ENCODE measurements around the gene MYEOV. TPM values are rescaled to one million over a fixed set of nuclear protein-coding genes. Genes with fewer than 3 reads are reported as not detected.

Gene MYEOV
- total RNA-seq, 4 donors from 2014 or later, result 0.55 to 1.1 TPM; not detected in 2

- H3K4me3 ChIP-seq, result no peak overlapping the region
- no peaks in the 10 kb centered on the region for H3K27me3 ChIP-seq
- TF ChIP-seq POLR2AphosphoS5 (IDR thresholded peaks at IDR 0.05) (peak in 1 of 3 donors; percentile 21), POLR2A (IDR thresholded peaks at IDR 0.05) (no peak)
- peak overlapping the region; percentile 74 to 85 (median 78) for H3K27ac ChIP-seq
- 3 to 29% methylated on average over 3 to 6 of the region's 6 CpGs for WGBS, 2 donors (ENCODE audit: low coverage in 1 of 2)
- in situ Hi-C loops (cut with MboI; ENCODE audit: low pct_ligation_motif_present in 1 of 4, low pct_unique_long_range_greater_than_20kb in 1 of 4, low sequenced_read_pairs in 3 of 4) (no loop called here), intact Hi-C loops (cut with DNase I; ENCODE audit: low total_unique reads) (no loop called here)
- no peaks in the 10 kb centered on the region for H3K9me3 ChIP-seq
- no peaks in the 10 kb centered on the region for H3K36me3 ChIP-seq
- peaks cover 0 to 14% (median 8%) of the 10 kb centered on the region in 4 donors for H3K4me1 ChIP-seq
- peak; percentile 70 for DNase-seq
These were observed 43.3 kb downstream of the MYEOV start for GRCh38 chr11:69337211-69337721.

GRCh38 chr11:69339041-69339733 is 45.2 kb downstream of the MYEOV start:
- H3K36me3 ChIP-seq, result no peaks in the 10 kb centered on the region
- H3K4me1 ChIP-seq, result peaks cover 0 to 14% (median 8%) of the 10 kb centered on the region in 4 donors
- no peak overlapping the region for H3K27ac ChIP-seq
- in situ Hi-C loops (cut with MboI; ENCODE audit: low pct_ligation_motif_present in 1 of 4, low pct_unique_long_range_greater_than_20kb in 1 of 4, low sequenced_read_pairs in 3 of 4) (no loop called here), intact Hi-C loops (cut with DNase I; ENCODE audit: low total_unique reads) (no loop called here)
- no peak overlapping the region for H3K4me3 ChIP-seq
- H3K27me3 ChIP-seq, result no peaks in the 10 kb centered on the region
- H3K9me3 ChIP-seq, result no peaks in the 10 kb centered on the region
- DNase-seq, result no peak
- 60 to 88% methylated on average over 2 to 12 of the region's 12 CpGs for WGBS, 2 donors (ENCODE audit: low coverage in 1 of 2)
- TF ChIP-seq, protein P1, sequence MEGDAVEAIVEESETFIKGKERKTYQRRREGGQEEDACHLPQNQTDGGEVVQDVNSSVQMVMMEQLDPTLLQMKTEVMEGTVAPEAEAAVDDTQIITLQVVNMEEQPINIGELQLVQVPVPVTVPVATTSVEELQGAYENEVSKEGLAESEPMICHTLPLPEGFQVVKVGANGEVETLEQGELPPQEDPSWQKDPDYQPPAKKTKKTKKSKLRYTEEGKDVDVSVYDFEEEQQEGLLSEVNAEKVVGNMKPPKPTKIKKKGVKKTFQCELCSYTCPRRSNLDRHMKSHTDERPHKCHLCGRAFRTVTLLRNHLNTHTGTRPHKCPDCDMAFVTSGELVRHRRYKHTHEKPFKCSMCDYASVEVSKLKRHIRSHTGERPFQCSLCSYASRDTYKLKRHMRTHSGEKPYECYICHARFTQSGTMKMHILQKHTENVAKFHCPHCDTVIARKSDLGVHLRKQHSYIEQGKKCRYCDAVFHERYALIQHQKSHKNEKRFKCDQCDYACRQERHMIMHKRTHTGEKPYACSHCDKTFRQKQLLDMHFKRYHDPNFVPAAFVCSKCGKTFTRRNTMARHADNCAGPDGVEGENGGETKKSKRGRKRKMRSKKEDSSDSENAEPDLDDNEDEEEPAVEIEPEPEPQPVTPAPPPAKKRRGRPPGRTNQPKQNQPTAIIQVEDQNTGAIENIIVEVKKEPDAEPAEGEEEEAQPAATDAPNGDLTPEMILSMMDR (IDR thresholded peaks at IDR 0.05), result no peak
- TF ChIP-seq POLR2AphosphoS5 (IDR thresholded peaks at IDR 0.05) (no peak), EP300 (IDR thresholded peaks at IDR 0.05; ENCODE audit: low read depth) (no peak), POLR2A (IDR thresholded peaks at IDR 0.05) (no peak)

GRCh38 chr11:69339983-69340565 is 46.1 kb downstream of the MYEOV start:
- no peak for DNase-seq
- Histone ChIP-seq H3K4me1 (peaks cover 0 to 14% (median 8%) of the 10 kb centered on the region in 4 donors), H3K9me3 (no peaks in the 10 kb centered on the region), H3K27ac (no peak overlapping the region), H3K4me3 (no peak overlapping the region), H3K27me3 (no peaks in the 10 kb centered on the region), H3K36me3 (no peaks in the 10 kb centered on the region)
- intact Hi-C loops (cut with DNase I; ENCODE audit: low total_unique reads), result no loop called here
- TF ChIP-seq POLR2A (IDR thresholded peaks at IDR 0.05) (no peak), POLR2AphosphoS5 (IDR thresholded peaks at IDR 0.05) (no peak), EP300 (IDR thresholded peaks at IDR 0.05; ENCODE audit: low read depth) (no peak)
- TF ChIP-seq, protein P1 (IDR thresholded peaks at IDR 0.05), result no peak
- WGBS, 2 donors (ENCODE audit: low coverage in 1 of 2), result 86 to 89% methylated on average over 2 to 5 of the region's 5 CpGs
- in situ Hi-C loops (cut with MboI; ENCODE audit: low pct_ligation_motif_present in 1 of 4, low pct_unique_long_range_greater_than_20kb in 1 of 4, low sequenced_read_pairs in 3 of 4), result no loop called here

GRCh38 chr11:69342588-69343330 is 48.8 kb downstream of the MYEOV start:
- Histone ChIP-seq H3K27ac (no peak overlapping the region), H3K4me1 (peaks cover 0 to 4% (median 2%) of the 10 kb centered on the region in 4 donors), H3K4me3 (no peak overlapping the region), H3K9me3 (no peaks in the 10 kb centered on the region), H3K27me3 (no peaks in the 10 kb centered on the region), H3K36me3 (no peaks in the 10 kb centered on the region)
- DNase-seq, result no peak
- WGBS, 2 donors (ENCODE audit: low coverage in 1 of 2), result 95 to 100% methylated on average over 3 to 11 of the region's 13 CpGs
- in situ Hi-C loops (cut with MboI; ENCODE audit: low pct_ligation_motif_present in 1 of 4, low pct_unique_long_range_greater_than_20kb in 1 of 4, low sequenced_read_pairs in 3 of 4) (no loop called here), intact Hi-C loops (cut with DNase I; ENCODE audit: low total_unique reads) (no loop called here)
- TF ChIP-seq, protein P1 (IDR thresholded peaks at IDR 0.05), result no peak
- TF ChIP-seq POLR2AphosphoS5 (IDR thresholded peaks at IDR 0.05) (no peak), POLR2A (IDR thresholded peaks at IDR 0.05) (no peak), EP300 (IDR thresholded peaks at IDR 0.05; ENCODE audit: low read depth) (no peak)

Data from transverse colon (tissue), 4 donors.